IPS-18a (cell line): ENCODE results near the gene TASP1.
"Not testable (repeated sequence)": the region's sequence is repeated elsewhere in the genome, so short reads cannot be mapped to it uniquely, and the experiment has no call there.

Experiments used
- H3K27ac ChIP-seq: one replicate; pipeline ENCODE4 v1.5.1; 2013; ENCODE audit warnings: low read length
- H3K27me3 ChIP-seq: one replicate; pipeline ENCODE4 v1.6.1; 2013; ENCODE audit warnings: mild to moderate bottlenecking, low read length; ENCODE audit not compliant: control insufficient read depth, insufficient read depth
- H3K36me3 ChIP-seq: one replicate; pipeline ENCODE4 v1.6.1; 2013; ENCODE audit warnings: low read depth, low read length; ENCODE audit not compliant: control insufficient read depth
- H3K4me1 ChIP-seq: one replicate; pipeline ENCODE4 v1.6.1; 2013; ENCODE audit warnings: low read depth, low read length; ENCODE audit not compliant: control insufficient read depth
- H3K4me3 ChIP-seq: one replicate; pipeline ENCODE4 v1.5.1; 2013; ENCODE audit warnings: low read length
- H3K9ac ChIP-seq: one replicate; pipeline ENCODE4 v1.6.1; 2013; ENCODE audit warnings: mild to moderate bottlenecking, low read length, moderate library complexity
- H3K9me3 ChIP-seq: one replicate; pipeline ENCODE4 v1.6.1; 2013; ENCODE audit warnings: low read depth, low read length; ENCODE audit not compliant: control insufficient read depth

The TASP1 gene

DNA sequence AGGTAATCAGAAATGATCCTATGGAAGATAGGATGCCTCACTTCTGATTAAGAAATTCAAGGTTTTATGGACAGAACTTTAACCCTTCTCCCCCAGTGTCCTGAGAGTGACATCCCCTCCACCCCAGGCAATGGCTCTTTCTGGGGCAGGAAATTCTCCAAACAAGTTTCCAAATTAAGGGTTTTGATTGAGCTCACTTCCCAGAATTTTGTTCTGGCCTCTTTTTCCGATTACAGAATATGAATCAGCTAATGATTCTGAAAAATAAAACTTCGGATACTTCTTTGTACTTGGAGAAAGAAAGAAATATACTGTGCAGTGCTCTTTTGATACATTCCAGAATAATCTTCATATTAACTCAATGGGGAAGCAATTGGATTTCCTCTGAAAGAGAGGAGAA, 32.8 kb upstream of the TASP1 start:
- Histone ChIP-seq H3K9me3 (no peaks in the 10 kb centered on the region), H3K27ac (no peak overlapping the region), H3K9ac (no peak overlapping the region), H3K4me1 (no peaks in the 10 kb centered on the region), H3K27me3 (no peaks in the 10 kb centered on the region), H3K36me3 (no peaks in the 10 kb centered on the region), H3K4me3 (no peak overlapping the region)

DNA sequence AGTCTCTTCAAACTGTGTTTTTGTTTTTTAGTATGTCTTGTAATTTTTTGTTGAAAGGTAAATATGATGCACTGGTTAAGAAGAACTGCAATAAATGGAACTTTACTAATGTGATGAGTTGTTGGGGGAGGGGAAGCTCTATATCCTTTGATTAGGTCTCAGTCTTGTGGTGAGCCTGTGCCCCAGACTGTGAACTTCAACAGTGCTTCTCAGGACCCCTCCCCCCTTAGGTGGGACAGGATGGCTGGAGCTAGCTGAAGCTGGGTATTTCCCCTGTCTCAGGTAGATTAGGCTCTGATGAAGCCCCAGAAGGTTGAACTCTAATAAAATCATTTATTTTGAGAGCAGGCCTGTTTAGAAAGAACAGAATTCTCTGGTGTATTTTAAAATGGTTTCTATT, 31.4 kb upstream of the TASP1 start:
- H3K4me3 ChIP-seq, result no peak overlapping the region
- no peaks in the 10 kb centered on the region for H3K9me3 ChIP-seq
- no peak overlapping the region for H3K27ac ChIP-seq
- H3K27me3 ChIP-seq, result no peaks in the 10 kb centered on the region
- no peaks in the 10 kb centered on the region for H3K36me3 ChIP-seq
- H3K4me1 ChIP-seq, result no peaks in the 10 kb centered on the region
- H3K9ac ChIP-seq, result no peak overlapping the region

DNA sequence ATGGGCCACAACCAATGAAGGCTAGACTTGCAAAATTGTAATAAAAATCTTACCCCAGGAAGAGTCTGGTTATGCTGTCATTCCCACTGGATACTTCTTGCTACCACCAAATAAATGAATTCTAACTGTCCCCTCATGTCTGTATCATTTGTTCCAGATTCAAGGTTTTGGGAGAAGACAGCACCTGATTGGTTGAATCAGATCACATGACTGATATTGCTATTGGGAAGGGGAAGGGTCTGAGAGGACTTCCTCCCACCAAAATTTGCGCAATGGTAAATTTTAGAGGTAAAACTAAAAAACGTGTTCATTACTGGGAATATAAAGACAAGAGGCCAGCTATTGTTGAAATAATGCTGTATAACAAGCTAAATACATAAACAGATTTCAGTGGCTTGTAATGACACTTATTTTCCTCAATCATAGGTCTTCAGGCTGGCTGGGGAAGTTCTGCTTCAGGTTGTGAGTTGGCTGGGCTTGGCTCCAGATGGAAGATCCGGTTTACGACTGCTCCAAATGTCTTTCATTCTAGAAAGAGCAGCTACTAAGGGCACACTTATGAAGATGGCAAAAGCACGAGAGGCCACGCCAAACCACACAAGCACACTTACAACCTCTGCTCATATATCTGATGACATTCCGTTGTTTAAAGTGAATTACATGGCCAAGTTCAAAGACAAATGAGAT, 27.1 kb upstream of the TASP1 start:
- Histone ChIP-seq H3K4me1 (no peaks in the 10 kb centered on the region), H3K9me3 (no peaks in the 10 kb centered on the region), H3K4me3 (no peak overlapping the region), H3K36me3 (no peaks in the 10 kb centered on the region), H3K27ac (no peak overlapping the region), H3K27me3 (no peaks in the 10 kb centered on the region), H3K9ac (no peak overlapping the region)

DNA sequence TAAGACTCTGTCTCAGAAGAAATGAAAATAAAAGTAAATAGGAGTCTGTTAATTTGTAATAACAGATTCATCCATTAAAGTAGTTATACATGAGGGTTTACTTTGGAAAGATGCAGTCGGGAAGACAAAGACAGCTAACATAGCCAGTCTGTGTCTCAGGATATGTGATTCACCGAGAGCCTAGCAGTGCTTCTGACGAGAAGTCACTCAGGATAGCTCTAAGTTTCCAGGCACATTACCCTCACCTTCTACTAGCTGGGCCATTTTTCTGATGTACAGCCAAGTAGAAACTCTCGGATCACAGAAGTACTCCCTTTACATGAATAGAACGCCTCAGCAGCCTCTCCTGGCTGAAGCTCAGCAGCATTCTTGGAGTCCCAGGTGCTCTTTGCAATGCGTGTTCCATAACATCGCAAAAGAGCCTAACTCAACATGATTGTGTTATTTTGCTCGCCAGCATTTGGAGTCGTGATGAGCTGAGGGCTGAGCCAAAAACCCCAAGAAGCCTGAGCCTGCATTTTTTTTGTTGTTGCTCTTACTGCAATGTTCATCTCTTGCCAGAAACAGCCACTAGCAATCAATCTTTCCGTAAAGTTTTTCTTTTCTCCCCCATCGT, 22.4 kb upstream of the TASP1 start:
- Histone ChIP-seq H3K27ac (no peak overlapping the region), H3K9ac (no peak overlapping the region), H3K36me3 (no peaks in the 10 kb centered on the region)

DNA sequence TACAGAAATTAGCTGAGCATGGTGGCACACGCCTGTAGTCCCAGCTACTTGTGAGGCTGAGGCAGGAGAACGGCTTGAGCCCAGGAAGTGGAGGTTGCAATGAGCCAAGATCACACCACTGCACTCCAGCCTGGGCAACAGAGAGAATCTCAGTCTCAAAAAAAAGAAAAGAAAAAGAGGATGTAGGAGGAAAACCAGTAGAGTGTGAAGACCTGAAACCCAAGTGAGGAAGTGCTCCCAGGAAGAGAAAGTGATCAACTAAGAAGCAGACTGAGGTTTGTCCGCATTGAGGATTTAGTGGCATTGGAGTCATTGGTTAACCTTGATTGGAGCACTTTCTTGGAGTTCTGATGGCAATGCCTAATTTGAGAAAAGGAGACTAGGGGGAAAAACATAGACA, 20.6 kb upstream of the TASP1 start:
- H3K9ac ChIP-seq, result no peak overlapping the region
- H3K4me3 ChIP-seq, result no peak overlapping the region
- no peaks in the 10 kb centered on the region for H3K36me3 ChIP-seq
- no peaks in the 10 kb centered on the region for H3K27me3 ChIP-seq
- H3K27ac ChIP-seq, result no peak overlapping the region
- no peaks in the 10 kb centered on the region for H3K9me3 ChIP-seq
- H3K4me1 ChIP-seq, result no peaks in the 10 kb centered on the region

More for the DNA sequence above, 22.4 kb upstream of the TASP1 start:
- H3K4me3 ChIP-seq, result no peak overlapping the region
- no peaks in the 10 kb centered on the region for H3K27me3 ChIP-seq
- no peaks in the 10 kb centered on the region for H3K4me1 ChIP-seq
- no peaks in the 10 kb centered on the region for H3K9me3 ChIP-seq

DNA sequence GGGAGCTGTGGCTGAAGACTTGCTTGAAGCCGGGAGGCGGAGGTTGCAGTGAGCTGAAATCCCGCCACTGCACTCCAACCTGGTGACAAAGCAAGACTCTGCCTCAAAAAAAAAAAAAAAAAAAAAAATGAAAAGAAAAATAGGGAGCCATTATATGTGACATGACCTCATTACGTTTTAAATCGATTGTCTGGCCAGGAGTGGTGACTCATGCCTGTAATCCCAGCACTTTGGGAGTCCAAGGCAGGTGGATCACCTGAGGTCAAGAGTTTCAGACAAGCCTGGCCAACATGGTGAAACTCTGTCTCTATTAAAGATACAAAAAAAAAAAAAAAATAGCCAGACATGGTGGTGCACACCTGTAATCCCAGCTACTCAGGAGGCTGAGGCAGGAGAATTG, 19.3 kb upstream of the TASP1 start:
- H3K27me3 ChIP-seq, H3K9me3 ChIP-seq, H3K9ac ChIP-seq, H3K4me3 ChIP-seq, H3K27ac ChIP-seq, H3K36me3 ChIP-seq, H3K4me1 ChIP-seq: not testable (repeated sequence)

DNA sequence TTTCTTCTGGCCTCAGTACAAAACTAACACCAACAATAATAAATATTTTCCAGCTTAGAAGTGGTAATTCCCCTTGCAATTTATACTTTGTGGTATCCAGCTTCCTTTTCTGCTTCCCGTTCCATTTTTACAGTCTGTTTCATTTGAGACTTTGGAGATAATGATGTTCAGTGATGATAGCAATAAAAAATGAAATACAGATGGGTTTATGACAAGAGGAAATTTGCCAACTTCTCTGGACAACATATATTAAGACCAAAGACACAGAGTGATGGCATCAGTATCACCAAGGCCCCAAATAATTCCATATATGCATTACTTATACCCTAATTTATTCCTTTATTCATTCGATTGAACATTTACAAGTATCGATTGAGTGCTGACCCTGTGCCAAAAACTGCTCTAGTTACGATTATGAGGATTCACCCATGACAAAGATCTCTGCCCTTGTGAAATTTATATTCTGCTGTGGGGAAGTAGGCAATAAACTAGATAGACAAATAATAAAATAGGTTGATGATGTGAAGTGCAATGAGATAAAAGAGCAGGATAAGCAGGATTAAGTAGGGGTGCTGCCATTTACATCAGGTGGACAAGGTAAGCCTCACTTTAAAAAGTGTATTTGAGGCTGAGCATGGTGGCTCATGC, 18.1 kb upstream of the TASP1 start:
- H3K27ac ChIP-seq, result no peak overlapping the region
- no peaks in the 10 kb centered on the region for H3K9me3 ChIP-seq
- no peak overlapping the region for H3K4me3 ChIP-seq
- no peaks in the 10 kb centered on the region for H3K36me3 ChIP-seq
- H3K4me1 ChIP-seq, result no peaks in the 10 kb centered on the region
- no peak overlapping the region for H3K9ac ChIP-seq
- no peaks in the 10 kb centered on the region for H3K27me3 ChIP-seq

DNA sequence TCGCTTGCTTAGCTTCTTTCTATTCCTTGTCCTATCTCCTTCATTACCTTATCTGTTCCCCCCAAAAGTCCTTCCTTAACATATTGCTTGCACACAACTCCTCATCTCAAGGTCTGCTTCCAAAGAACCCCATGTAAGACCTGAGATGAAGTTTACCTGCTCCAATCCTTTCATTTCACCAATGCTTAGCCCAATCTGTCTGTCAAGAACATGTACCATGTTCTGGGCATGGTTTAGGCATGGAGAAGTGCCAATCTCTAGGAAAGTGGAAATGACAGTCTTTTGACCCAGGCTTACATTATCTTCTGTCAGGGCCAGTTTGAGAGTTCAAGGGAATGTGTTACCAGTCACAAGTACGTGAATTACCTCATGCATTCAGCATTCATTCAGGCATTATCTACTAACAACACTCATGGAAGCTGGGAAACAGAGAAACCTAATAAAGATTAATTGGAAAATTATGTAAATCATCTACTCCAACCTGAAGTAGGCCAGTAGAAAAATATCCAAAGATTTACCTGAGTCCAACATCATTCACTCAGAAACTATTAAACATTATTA, 15.8 kb upstream of the TASP1 start:
- no peaks in the 10 kb centered on the region for H3K36me3 ChIP-seq
- peaks cover 7% of the 10 kb centered on the region for H3K4me1 ChIP-seq
- no peak overlapping the region for H3K9ac ChIP-seq
- no peak overlapping the region for H3K4me3 ChIP-seq
- no peaks in the 10 kb centered on the region for H3K9me3 ChIP-seq
- H3K27me3 ChIP-seq, result no peaks in the 10 kb centered on the region
- H3K27ac ChIP-seq, result no peak overlapping the region

DNA sequence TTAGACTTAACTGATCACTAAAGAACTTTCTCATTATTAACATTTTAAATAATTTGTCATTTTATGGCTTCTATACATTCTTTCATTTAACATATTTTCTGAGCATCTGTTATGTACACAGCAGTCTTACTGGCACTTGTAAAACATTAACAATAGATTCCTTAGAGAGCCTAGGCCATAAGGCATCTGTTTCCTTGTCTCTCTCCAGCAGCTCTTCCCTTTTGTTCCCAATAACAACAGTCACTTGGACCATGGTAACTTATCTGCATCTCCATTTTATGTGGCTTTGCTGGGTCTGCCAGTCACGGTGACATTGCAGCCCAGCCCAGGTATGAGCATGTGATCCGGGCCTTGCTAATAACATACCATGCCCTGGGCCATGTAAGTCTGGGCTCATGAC, 11.7 kb upstream of the TASP1 start:
- Histone ChIP-seq H3K9ac (no peak overlapping the region), H3K9me3 (no peaks in the 10 kb centered on the region), H3K4me3 (no peak overlapping the region), H3K4me1 (peaks cover 11% of the 10 kb centered on the region), H3K36me3 (no peaks in the 10 kb centered on the region), H3K27me3 (no peaks in the 10 kb centered on the region), H3K27ac (no peak overlapping the region)

DNA sequence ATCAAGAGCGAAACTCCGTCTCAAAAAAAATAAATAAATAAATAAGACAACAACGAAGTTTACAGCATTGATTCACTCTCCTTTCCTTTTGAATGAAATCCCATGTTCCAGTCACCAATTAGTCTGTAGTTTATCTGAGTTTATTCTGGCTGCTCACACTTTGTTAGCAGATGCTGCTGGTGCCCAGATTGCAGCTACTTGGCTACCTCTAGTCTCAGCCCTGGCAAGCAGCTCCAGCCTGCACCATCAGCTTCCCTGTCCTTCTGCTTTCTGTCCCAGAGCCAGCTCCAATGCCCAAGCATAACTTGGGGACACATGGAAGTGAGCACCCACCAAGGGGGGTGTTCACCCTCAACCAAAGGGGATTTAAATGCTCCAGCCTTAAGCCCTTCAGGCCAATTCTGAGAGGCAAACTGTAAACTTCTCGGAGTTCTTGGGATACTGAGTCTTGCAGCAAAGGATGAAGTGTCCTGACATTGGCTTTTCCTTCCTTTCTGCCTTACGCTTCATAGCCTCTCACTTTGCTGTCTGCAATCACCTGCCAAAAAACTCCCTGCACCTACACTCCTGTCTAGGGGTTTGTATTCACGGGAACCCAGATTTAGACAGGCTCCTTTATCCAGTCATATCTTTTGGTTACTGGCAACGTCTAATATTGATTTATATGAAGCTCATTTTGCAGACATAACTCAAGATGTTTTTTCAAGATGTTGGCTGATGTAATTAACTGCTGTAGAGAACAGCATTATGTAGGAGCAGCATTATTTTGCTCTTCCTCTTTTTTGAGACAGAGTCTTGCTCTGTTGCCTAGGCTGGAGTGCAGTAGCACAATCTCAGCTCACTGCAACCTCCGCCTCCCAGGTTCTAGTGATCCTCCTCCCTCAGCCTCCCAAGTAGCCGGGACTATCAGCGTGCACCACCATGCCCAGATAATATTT, 9.8 kb upstream of the TASP1 start:
- Histone ChIP-seq H3K27ac (no peak overlapping the region), H3K36me3 (no peaks in the 10 kb centered on the region), H3K27me3 (no peaks in the 10 kb centered on the region), H3K9ac (no peak overlapping the region), H3K4me3 (no peak overlapping the region), H3K9me3 (no peaks in the 10 kb centered on the region), H3K4me1 (peaks cover 11% of the 10 kb centered on the region)

DNA sequence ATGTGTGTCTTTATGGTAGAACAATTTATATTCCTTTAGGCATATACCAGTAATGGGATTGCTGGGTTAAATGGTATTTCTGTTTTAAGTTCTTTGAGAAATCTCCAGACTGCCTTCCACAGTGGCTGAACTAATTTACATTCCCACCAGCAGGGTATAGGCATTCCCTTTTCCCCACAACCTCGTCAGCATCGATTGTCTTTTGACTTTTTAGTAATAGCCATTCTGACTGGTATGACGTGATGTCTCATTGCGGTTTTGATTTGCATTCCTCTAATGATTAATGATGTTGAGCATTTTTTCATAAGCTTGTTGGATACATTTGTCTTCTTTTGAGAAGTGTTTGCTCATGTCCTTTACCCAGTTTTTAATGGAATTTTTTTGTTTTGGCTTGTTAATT, 5.3 kb upstream of the TASP1 start:
- H3K9ac ChIP-seq, result no peak overlapping the region
- no peaks in the 10 kb centered on the region for H3K27me3 ChIP-seq
- H3K27ac ChIP-seq, result no peak overlapping the region
- no peaks in the 10 kb centered on the region for H3K9me3 ChIP-seq
- no peak overlapping the region for H3K4me3 ChIP-seq
- no peaks in the 10 kb centered on the region for H3K4me1 ChIP-seq
- H3K36me3 ChIP-seq, result no peaks in the 10 kb centered on the region
